ENCODE measurements around the gene TRMT112. TPM values are rescaled to one million over a fixed set of nuclear protein-coding genes. Genes with fewer than 3 reads are reported as not detected.
"Not testable (repeated sequence)": the region's sequence is repeated elsewhere in the genome, so short reads cannot be mapped to it uniquely, and the experiment has no call there.

TRMT112 gene
- total and polyA plus RNA-seq, 2 donors, result 294 to 353 TPM

DNA sequence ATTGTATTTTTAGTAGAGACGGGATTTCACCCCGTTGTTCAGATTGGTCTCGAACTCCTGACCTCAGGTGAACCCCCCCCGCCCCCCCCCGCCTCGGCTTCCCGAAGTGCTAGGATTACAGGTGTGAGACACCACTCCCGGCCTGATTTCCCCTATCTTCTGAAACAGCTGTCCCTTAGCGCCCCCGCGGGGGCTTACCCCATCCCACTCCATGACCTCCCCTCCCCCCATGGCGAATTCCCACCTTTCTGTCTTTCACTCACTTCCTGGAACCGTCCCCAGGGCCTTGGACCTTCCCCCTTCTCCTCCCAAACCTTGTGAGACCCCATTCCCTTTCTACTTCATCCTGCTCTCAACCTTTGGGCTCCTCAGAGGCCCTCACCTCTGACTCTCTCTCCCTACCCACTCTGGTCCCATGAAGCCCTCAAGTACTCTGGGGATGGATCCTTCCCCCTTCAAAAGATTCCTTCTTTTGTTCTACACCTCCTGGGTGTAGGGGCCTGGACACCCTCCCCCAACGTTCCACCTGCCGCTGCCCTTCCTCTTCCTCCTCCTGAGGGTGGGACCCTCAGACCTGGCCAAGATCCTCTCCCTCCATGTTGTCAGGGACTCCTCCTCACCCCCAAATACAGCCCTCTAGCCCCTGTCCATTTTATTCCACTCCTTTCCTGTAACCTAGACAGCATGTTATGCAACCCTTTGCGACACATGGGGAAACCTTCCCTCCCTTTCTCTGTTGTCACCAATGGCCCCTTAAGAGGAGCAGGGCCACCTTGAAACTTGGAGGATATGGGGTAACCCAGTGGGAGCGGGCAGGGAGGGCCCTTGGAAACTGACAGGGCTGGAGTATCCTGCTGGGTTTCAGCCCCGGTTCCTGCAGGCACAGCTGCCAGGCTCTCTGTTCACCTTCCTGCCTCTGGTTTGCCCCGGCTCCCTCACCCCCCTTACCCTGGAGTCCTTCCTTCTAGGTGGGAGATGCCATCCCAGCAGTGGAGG is 1.7 kb upstream of the TRMT112 start:
- Histone ChIP-seq H3K36me3 (ENCODE audit: control insufficient read depth in 2 of 2, insufficient read depth in 2 of 2, low read length in 1 of 2) (peaks cover 29 to 42% of the 10 kb centered on the region in 2 donors), H3K27ac (ENCODE audit: low read depth in 1 of 2, low read length in 1 of 2) (peak overlapping the region; percentile 53 to 81), H3K4me3 (ENCODE audit: low read length in 2 of 2) (peak overlapping the region; percentile 71 to 96), H3K9me3 (ENCODE audit: control insufficient read depth in 2 of 2, insufficient read depth in 1 of 2, low read length in 1 of 2) (peaks cover 1 to 4% of the 10 kb centered on the region in 2 donors), H3K4me1 (ENCODE audit: control insufficient read depth in 2 of 2, insufficient read depth in 2 of 2, low read length in 2 of 2) (peaks cover 23 to 49% of the 10 kb centered on the region in 2 donors), H3K27me3 (ENCODE audit: control insufficient read depth in 2 of 2, insufficient read depth in 1 of 2, low read length in 1 of 2) (no peaks in the 10 kb centered on the region)
- DNase-seq (ENCODE audit: low read depth in 6 of 9, low spot score in 9 of 9), result no peak
- WGBS, result 30% methylated on average over 19 of the region's 19 CpGs

GRCh38 chr11:64317961-64318765 is 804 bp upstream of the TRMT112 start, which contains the start of gene PRDX5:
TSS of gene PRDX5 (plus strand) at chr11:64318121. CDS start at chr11:64318216, 95 bp downstream.
- WGBS, result under 1% methylated on average over 61 of the region's 61 CpGs
- Histone ChIP-seq H3K27ac (ENCODE audit: low read depth in 1 of 2, low read length in 1 of 2) (peak within 1 kb of the TSS; percentile 96 to 99), H3K27me3 (ENCODE audit: control insufficient read depth in 2 of 2, insufficient read depth in 1 of 2, low read length in 1 of 2) (no peaks in the 10 kb centered on the region), H3K4me3 (ENCODE audit: low read length in 2 of 2) (peak within 1 kb of the TSS; percentile 71 to 96), H3K4me1 (ENCODE audit: control insufficient read depth in 2 of 2, insufficient read depth in 2 of 2, low read length in 2 of 2) (peaks cover 15 to 40% of the 10 kb centered on the region in 2 donors), H3K9me3 (ENCODE audit: control insufficient read depth in 2 of 2, insufficient read depth in 1 of 2, low read length in 1 of 2) (peaks cover 1 to 4% of the 10 kb centered on the region in 2 donors), H3K36me3 (ENCODE audit: control insufficient read depth in 2 of 2, insufficient read depth in 2 of 2, low read length in 1 of 2) (peaks cover 38 to 48% of the 10 kb centered on the region in 2 donors)
- DNase-seq (ENCODE audit: low read depth in 6 of 9, low spot score in 9 of 9), result peak; percentile 89 to 97 (median 94)

DNA sequence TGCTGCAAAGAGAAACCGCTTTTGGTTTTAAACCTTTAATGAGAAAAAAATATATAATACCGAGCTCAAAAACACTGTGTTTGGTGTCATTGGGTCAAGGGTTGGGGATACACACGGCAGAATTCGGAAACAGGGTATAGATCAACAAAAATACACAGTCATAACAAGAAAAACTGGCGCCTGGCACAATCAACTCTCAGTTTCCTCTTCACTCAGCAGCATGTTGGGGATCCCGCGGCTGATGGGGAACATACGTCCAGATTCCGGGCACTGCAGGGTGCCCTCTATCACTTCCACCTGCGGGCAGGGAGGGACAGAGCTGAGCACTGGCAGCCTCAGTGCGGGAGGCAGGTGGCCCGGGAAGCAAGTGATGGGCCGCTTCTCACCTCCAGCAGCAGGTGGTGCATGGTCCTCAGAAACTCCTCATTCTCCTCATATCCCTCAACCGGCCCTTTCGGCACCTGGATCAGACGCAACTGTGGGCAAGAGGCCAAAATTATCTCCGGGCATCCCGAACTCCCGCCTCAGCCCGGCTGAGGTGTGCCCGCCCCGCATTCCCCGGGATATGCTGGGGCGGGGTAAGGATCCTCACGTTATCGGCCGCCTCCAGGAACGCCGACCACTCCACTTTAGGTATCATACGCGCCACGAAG is 561 bp downstream of the TRMT112 start:
- peaks cover 44% of the 10 kb centered on the region in 2 donors for H3K36me3 ChIP-seq (ENCODE audit: control insufficient read depth in 2 of 2, insufficient read depth in 2 of 2, low read length in 1 of 2)
- 12% methylated on average over 32 of the region's 32 CpGs for WGBS
- peak overlapping the region; percentile 96 to 99 for H3K27ac ChIP-seq (ENCODE audit: low read depth in 1 of 2, low read length in 1 of 2)
- peak in 1 of 9 donors; percentile 53 for DNase-seq (ENCODE audit: low read depth in 6 of 9, low spot score in 9 of 9)
- no peaks in the 10 kb centered on the region for H3K27me3 ChIP-seq (ENCODE audit: control insufficient read depth in 2 of 2, insufficient read depth in 1 of 2, low read length in 1 of 2)
- H3K9me3 ChIP-seq (ENCODE audit: control insufficient read depth in 2 of 2, insufficient read depth in 1 of 2, low read length in 1 of 2), result peaks cover 1 to 4% of the 10 kb centered on the region in 2 donors
- H3K4me1 ChIP-seq (ENCODE audit: control insufficient read depth in 2 of 2, insufficient read depth in 2 of 2, low read length in 2 of 2), result peaks cover 11 to 33% of the 10 kb centered on the region in 2 donors
- peak overlapping the region; percentile 71 to 96 for H3K4me3 ChIP-seq (ENCODE audit: low read length in 2 of 2)

- DNase-seq (ENCODE audit: low read depth in 6 of 9, low spot score in 9 of 9); H3K27me3 ChIP-seq (ENCODE audit: control insufficient read depth in 2 of 2, insufficient read depth in 1 of 2, low read length in 1 of 2); H3K4me3 ChIP-seq (ENCODE audit: low read length in 2 of 2); H3K9me3 ChIP-seq (ENCODE audit: control insufficient read depth in 2 of 2, insufficient read depth in 1 of 2, low read length in 1 of 2): not testable (repeated sequence)
- peaks cover 11 to 33% of the 10 kb centered on the region in 2 donors for H3K4me1 ChIP-seq (ENCODE audit: control insufficient read depth in 2 of 2, insufficient read depth in 2 of 2, low read length in 2 of 2)
- peaks cover 37 to 39% of the 10 kb centered on the region in 2 donors for H3K36me3 ChIP-seq (ENCODE audit: control insufficient read depth in 2 of 2, insufficient read depth in 2 of 2, low read length in 1 of 2)
- H3K27ac ChIP-seq (ENCODE audit: low read depth in 1 of 2, low read length in 1 of 2), result peak overlapping the region in 1 of 2 donors; percentile 11
- 95% methylated on average over 25 of the region's 25 CpGs for WGBS
These were observed 1.5 kb downstream of the TRMT112 start for GRCh38 chr11:64315667-64316526.

DNA sequence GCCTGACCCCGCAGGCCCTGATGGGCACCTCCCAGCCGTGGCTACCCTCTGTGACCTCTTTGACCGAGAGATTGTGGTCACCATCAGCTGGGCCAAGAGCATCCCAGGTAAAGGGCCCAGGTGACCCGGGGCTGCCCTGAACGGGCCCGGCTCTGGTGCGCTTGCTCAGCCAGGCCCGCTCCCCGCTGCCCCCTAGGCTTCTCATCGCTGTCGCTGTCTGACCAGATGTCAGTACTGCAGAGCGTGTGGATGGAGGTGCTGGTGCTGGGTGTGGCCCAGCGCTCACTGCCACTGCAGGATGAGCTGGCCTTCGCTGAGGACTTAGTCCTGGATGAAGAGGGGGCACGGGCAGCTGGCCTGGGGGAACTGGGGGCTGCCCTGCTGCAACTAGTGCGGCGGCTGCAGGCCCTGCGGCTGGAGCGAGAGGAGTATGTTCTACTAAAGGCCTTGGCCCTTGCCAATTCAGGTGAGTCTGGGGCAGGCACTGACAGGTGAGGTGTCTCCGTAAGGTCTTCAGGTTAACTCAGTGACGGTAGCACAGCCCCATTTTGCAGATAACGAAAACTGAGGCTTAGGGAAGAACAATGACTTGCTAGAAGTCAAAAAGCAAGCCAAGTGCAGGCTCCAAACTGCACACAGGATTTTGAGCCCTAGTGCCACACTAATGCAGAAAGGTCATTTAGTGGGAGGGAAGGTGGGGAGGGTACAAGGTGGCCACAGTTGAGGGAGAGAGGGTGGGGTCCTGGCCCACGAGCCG is 2.4 kb downstream of the TRMT112 start:
- no peak overlapping the region for H3K4me3 ChIP-seq (ENCODE audit: low read length in 2 of 2)
- H3K27ac ChIP-seq (ENCODE audit: low read depth in 1 of 2, low read length in 1 of 2), result no peak overlapping the region
- 97% methylated on average over 24 of the region's 24 CpGs for WGBS
- no peak for DNase-seq (ENCODE audit: low read depth in 6 of 9, low spot score in 9 of 9)
- peaks cover 11 to 33% of the 10 kb centered on the region in 2 donors for H3K4me1 ChIP-seq (ENCODE audit: control insufficient read depth in 2 of 2, insufficient read depth in 2 of 2, low read length in 2 of 2)
- H3K36me3 ChIP-seq (ENCODE audit: control insufficient read depth in 2 of 2, insufficient read depth in 2 of 2, low read length in 1 of 2), result peaks cover 29 to 36% of the 10 kb centered on the region in 2 donors
- no peaks in the 10 kb centered on the region for H3K27me3 ChIP-seq (ENCODE audit: control insufficient read depth in 2 of 2, insufficient read depth in 1 of 2, low read length in 1 of 2)
- H3K9me3 ChIP-seq (ENCODE audit: control insufficient read depth in 2 of 2, insufficient read depth in 1 of 2, low read length in 1 of 2), result peaks cover 1 to 4% of the 10 kb centered on the region in 2 donors

DNA sequence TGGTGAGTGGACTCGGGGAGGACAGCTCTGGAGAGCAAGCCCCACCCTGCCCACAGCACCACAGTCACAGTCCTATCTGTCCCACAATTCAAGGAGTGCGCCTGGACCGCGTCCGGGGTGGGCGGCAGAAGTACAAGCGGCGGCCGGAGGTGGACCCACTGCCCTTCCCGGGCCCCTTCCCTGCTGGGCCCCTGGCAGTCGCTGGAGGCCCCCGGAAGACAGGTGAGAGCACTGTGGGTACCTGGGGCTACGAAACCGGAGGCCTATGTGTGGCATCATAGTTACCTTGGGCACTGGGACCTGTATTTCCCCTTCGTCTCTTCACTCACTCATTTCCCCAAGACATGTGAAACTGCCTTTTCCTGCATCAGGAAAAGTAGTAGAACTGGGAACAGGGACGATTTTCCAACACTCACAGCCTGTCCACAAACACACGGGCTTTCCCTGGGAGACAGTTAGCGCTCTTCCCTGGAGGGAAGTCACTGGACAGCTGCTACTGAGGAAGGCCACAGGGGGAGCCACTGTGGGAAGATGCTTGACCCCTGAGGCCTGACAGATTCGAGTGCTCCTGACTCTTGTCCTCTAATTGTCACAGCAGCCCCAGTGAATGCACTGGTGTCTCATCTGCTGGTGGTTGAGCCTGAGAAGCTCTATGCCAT is 3.1 kb downstream of the TRMT112 start:
- Histone ChIP-seq H3K9me3 (ENCODE audit: control insufficient read depth in 2 of 2, insufficient read depth in 1 of 2, low read length in 1 of 2) (peaks cover 1 to 4% of the 10 kb centered on the region in 2 donors), H3K4me3 (ENCODE audit: low read length in 2 of 2) (no peak overlapping the region), H3K27me3 (ENCODE audit: control insufficient read depth in 2 of 2, insufficient read depth in 1 of 2, low read length in 1 of 2) (no peaks in the 10 kb centered on the region), H3K4me1 (ENCODE audit: control insufficient read depth in 2 of 2, insufficient read depth in 2 of 2, low read length in 2 of 2) (peaks cover 9 to 29% of the 10 kb centered on the region in 2 donors), H3K27ac (ENCODE audit: low read depth in 1 of 2, low read length in 1 of 2) (no peak overlapping the region), H3K36me3 (ENCODE audit: control insufficient read depth in 2 of 2, insufficient read depth in 2 of 2, low read length in 1 of 2) (peaks cover 32 to 36% of the 10 kb centered on the region in 2 donors)
- 97% methylated on average over 19 of the region's 19 CpGs for WGBS
- DNase-seq (ENCODE audit: low read depth in 6 of 9, low spot score in 9 of 9), result no peak

- Histone ChIP-seq H3K27ac (ENCODE audit: low read depth in 1 of 2, low read length in 1 of 2) (no peak overlapping the region), H3K4me1 (ENCODE audit: control insufficient read depth in 2 of 2, insufficient read depth in 2 of 2, low read length in 2 of 2) (peaks cover 4 to 23% of the 10 kb centered on the region in 2 donors), H3K36me3 (ENCODE audit: control insufficient read depth in 2 of 2, insufficient read depth in 2 of 2, low read length in 1 of 2) (peaks cover 35 to 36% of the 10 kb centered on the region in 2 donors), H3K9me3 (ENCODE audit: control insufficient read depth in 2 of 2, insufficient read depth in 1 of 2, low read length in 1 of 2) (peaks cover 1 to 4% of the 10 kb centered on the region in 2 donors), H3K4me3 (ENCODE audit: low read length in 2 of 2) (no peak overlapping the region), H3K27me3 (ENCODE audit: control insufficient read depth in 2 of 2, insufficient read depth in 1 of 2, low read length in 1 of 2) (no peaks in the 10 kb centered on the region)
- WGBS, result 95% methylated on average over 18 of the region's 18 CpGs
- DNase-seq (ENCODE audit: low read depth in 6 of 9, low spot score in 9 of 9), result no peak
These were observed 3.7 kb downstream of the TRMT112 start for GRCh38 chr11:64313491-64314145.
